Aorta (tissue), 5 donors: ENCODE data around the gene IPO13. TPM values are rescaled to one million over a fixed set of nuclear protein-coding genes. Genes with fewer than 3 reads are reported as not detected.
A peak's percentile ranks its signal among the peaks of the same experiment; 100 is the strongest.

Experiments
- ATAC-seq: fragments of 200-7000 bp; cut with Tn5 transposase; one replicate; pipeline ENCODE4 v1.9.1; 2022; ENCODE audit warnings: moderate library complexity; ENCODE audit not compliant: low FRiP score
- DNase-seq, 2 donors: peaks; one replicate each; pipeline ENCODE4 v3.0.0-alpha.2; 2020
- H3K27ac ChIP-seq, 2 donors: one replicate each; pipeline ENCODE4 v1.5.1; 2013; ENCODE audit warnings: low read length in 2 of 2, mild to moderate bottlenecking in 2 of 2, moderate library complexity in 2 of 2, control low read depth in 1 of 2, inconsistent platforms in 1 of 2, low read depth in 1 of 2
- H3K27me3 ChIP-seq, 2 donors: one replicate each; pipeline ENCODE4 v1.6.1; 2013; ENCODE audit warnings: control low read depth in 1 of 2, low read length in 1 of 2, mild to moderate bottlenecking in 1 of 2, moderate library complexity in 1 of 2; ENCODE audit not compliant: insufficient read depth in 2 of 2, control insufficient read depth in 1 of 2
- H3K36me3 ChIP-seq, 2 donors: one replicate each; pipeline ENCODE4 v1.6.1; 2013; ENCODE audit warnings: control low read depth in 1 of 2, low read length in 1 of 2, mild to moderate bottlenecking in 1 of 2; ENCODE audit not compliant: insufficient read depth in 2 of 2, control insufficient read depth in 1 of 2
- H3K4me1 ChIP-seq, 2 donors: one replicate each; pipeline ENCODE4 v1.6.1; 2013; ENCODE audit warnings: low read length in 2 of 2, control low read depth in 1 of 2, mild to moderate bottlenecking in 1 of 2, moderate library complexity in 1 of 2; ENCODE audit not compliant: insufficient read depth in 2 of 2, control insufficient read depth in 1 of 2
- H3K4me3 ChIP-seq, 2 donors: one replicate each; pipeline ENCODE4 v1.5.1; 2013; ENCODE audit warnings: low read length in 2 of 2, control low read depth in 1 of 2, mild to moderate bottlenecking in 1 of 2
- H3K9me3 ChIP-seq: one replicate; pipeline ENCODE4 v1.6.1; 2013; ENCODE audit warnings: mild to moderate bottlenecking, low read length; ENCODE audit not compliant: control insufficient read depth
- whole genome bisulfite sequencing, 2 donors: extraction: QIAGEN DNeasy Blood & Tissue Kit; methylation state at CpG; one replicate each; pipeline ENCODE4 v1.1.7; 2013; 5-methylcytosine and 5-hydroxymethylcytosine counted together
- intact Hi-C, 2 donors: fragments of 100-400 bp; cut with DNase I; formaldehyde crosslinking; loops; one replicate each; pipeline versions ENCODE4 v1.14.2 to v1.15.0; 2022
- polyA plus RNA-seq, 2 donors: library from polyadenylated mRNA; stranded (reverse); fragments of 200-250 nt; gene quantifications; one replicate each; pipeline ENCODE4 v1.2.3, GENCODE V29; 2013
- total RNA-seq, 2 donors: library from RNA; stranded (reverse); fragmentation: NEBNext Ultra II Directional; extraction: Animal tissue kit (Norgen Biotek cat#: 25700); gene quantifications; one replicate each; pipeline ENCODE4 v1.2.1, GENCODE V29; 2021
- donor health status: healthy with polysubstance abuse.
- donor health status: Bipolar disorder and iron deficiency.
- donor health status: DM: no; HTN: no; CAD: no.
- donor health status: DM: no; HTN: no; CAD: no.
- donor health status: DM: yes; HTN: yes; CAD: no.

Gene IPO13
- total and polyA plus RNA-seq, 4 donors, result 9.8 to 29.2 (median 20.9) TPM

GRCh38 chr1:43961692-43962091 lies 14.9 kb downstream of the IPO13 start:
- ATAC-seq (no peak), DNase-seq (no peak)
- Histone ChIP-seq H3K27ac (no peak overlapping the region), H3K9me3 (no peaks in the 10 kb centered on the region), H3K36me3 (peaks cover 0 to 23% of the 10 kb centered on the region in 2 donors), H3K27me3 (no peaks in the 10 kb centered on the region), H3K4me3 (no peak overlapping the region), H3K4me1 (no peaks in the 10 kb centered on the region)
- WGBS, 2 donors, result 76 to 81% methylated on average over 3 of the region's 3 CpGs
- intact Hi-C loops, result no loop called here

- ATAC-seq, result no peak
- peaks cover 0 to 21% of the 10 kb centered on the region in 2 donors for H3K36me3 ChIP-seq
- no peaks in the 10 kb centered on the region for H3K9me3 ChIP-seq
Observed at GRCh38 chr1:43962324-43962723, 15.6 kb downstream of the IPO13 start.

GRCh38 chr1:43963006-43963405 lies 16.3 kb downstream of the IPO13 start:
- WGBS, 2 donors, result 92 to 97% methylated on average over 3 of the region's 3 CpGs
- no peaks in the 10 kb centered on the region for H3K4me1 ChIP-seq
- H3K27ac ChIP-seq, result no peak overlapping the region
- intact Hi-C loops, result no loop called here
- ATAC-seq (no peak), DNase-seq (no peak)
- H3K9me3 ChIP-seq, result no peaks in the 10 kb centered on the region
- peaks cover 0 to 14% of the 10 kb centered on the region in 2 donors for H3K36me3 ChIP-seq
- no peak overlapping the region for H3K4me3 ChIP-seq
- H3K27me3 ChIP-seq, result no peaks in the 10 kb centered on the region

More at GRCh38 chr1:43962324-43962723, 15.6 kb downstream of the IPO13 start:
- DNase-seq, result no peak
- H3K27ac ChIP-seq, result no peak overlapping the region
- H3K27me3 ChIP-seq, result no peaks in the 10 kb centered on the region
- 76 to 84% methylated on average over 2 of the region's 2 CpGs for WGBS, 2 donors
- H3K4me1 ChIP-seq, result no peaks in the 10 kb centered on the region
- H3K4me3 ChIP-seq, result no peak overlapping the region
- intact Hi-C loops, result no loop called here

- 52 to 59% methylated on average over 5 of the region's 5 CpGs for WGBS, 2 donors
- no peaks in the 10 kb centered on the region for H3K9me3 ChIP-seq
- H3K4me1 ChIP-seq, result no peaks in the 10 kb centered on the region
- no peaks in the 10 kb centered on the region for H3K27me3 ChIP-seq
- H3K27ac ChIP-seq, result no peak overlapping the region
- DNase-seq, result no peak
- peaks cover 0 to 10% of the 10 kb centered on the region in 2 donors for H3K36me3 ChIP-seq
- no peak overlapping the region for H3K4me3 ChIP-seq
- ATAC-seq, result no peak
- intact Hi-C loops, result no loop called here
Observed at GRCh38 chr1:43963890-43964289, 17.1 kb downstream of the IPO13 start.

GRCh38 chr1:43965316-43965715 lies 18.6 kb downstream of the IPO13 start:
- Histone ChIP-seq H3K27me3 (no peaks in the 10 kb centered on the region), H3K4me1 (no peaks in the 10 kb centered on the region), H3K4me3 (no peak overlapping the region), H3K36me3 (peaks cover 0 to 4% of the 10 kb centered on the region in 2 donors), H3K9me3 (no peaks in the 10 kb centered on the region), H3K27ac (no peak overlapping the region)
- DNase-seq (no peak), ATAC-seq (no peak)
- WGBS, 2 donors, result 93 to 94% methylated on average over 3 of the region's 3 CpGs
- intact Hi-C loops, result no loop called here

- Histone ChIP-seq H3K27ac (no peak overlapping the region), H3K27me3 (no peaks in the 10 kb centered on the region), H3K4me1 (no peaks in the 10 kb centered on the region), H3K4me3 (no peak overlapping the region), H3K9me3 (no peaks in the 10 kb centered on the region), H3K36me3 (peaks cover 0 to 2% of the 10 kb centered on the region in 2 donors)
- intact Hi-C loops, result no loop called here
- no peak for DNase-seq
- no peak for ATAC-seq
- 83 to 84% methylated on average over 6 of the region's 6 CpGs for WGBS, 2 donors
Observed at GRCh38 chr1:43968348-43968948, 21.7 kb downstream of the IPO13 start.

- no peak overlapping the region for H3K27ac ChIP-seq
- no peaks in the 10 kb centered on the region for H3K9me3 ChIP-seq
- no peak overlapping the region for H3K4me3 ChIP-seq
- H3K36me3 ChIP-seq, result peaks cover 0 to 2% of the 10 kb centered on the region in 2 donors
- DNase-seq, result no peak
- 49 to 52% methylated on average over 7 of the region's 7 CpGs for WGBS, 2 donors
- intact Hi-C loops, result loop anchor here in 1 of 2 donors (1.0 kb wide), 1 partner anchor 23 kb away; the partner anchor contains the start of gene IPO13
- no peaks in the 10 kb centered on the region for H3K4me1 ChIP-seq
- no peaks in the 10 kb centered on the region for H3K27me3 ChIP-seq
- no peak for ATAC-seq
Observed at GRCh38 chr1:43969416-43969745, 22.6 kb downstream of the IPO13 start.

GRCh38 chr1:43969746-43970466 lies 23.2 kb downstream of the IPO13 start, which contains the start of gene DPH2:
Gene DPH2, plus strand, starts transcription at chr1:43970010. Its CDS starts 166 bp downstream, at chr1:43970176.
- no peaks in the 10 kb centered on the region for H3K9me3 ChIP-seq

GRCh38 chr1:43970502-43970901 lies 23.8 kb downstream of the IPO13 start:
- H3K4me1 ChIP-seq, result no peaks in the 10 kb centered on the region
- H3K27ac ChIP-seq, result no peak overlapping the region
- H3K9me3 ChIP-seq, result no peaks in the 10 kb centered on the region
- DNase-seq (no peak), ATAC-seq (no peak)
- no peaks in the 10 kb centered on the region for H3K36me3 ChIP-seq
- H3K4me3 ChIP-seq, result peak overlapping the region; percentile 55 to 60
- intact Hi-C loops, result no loop called here
- no peaks in the 10 kb centered on the region for H3K27me3 ChIP-seq
- 47 to 56% methylated on average over 5 of the region's 5 CpGs for WGBS, 2 donors

More at GRCh38 chr1:43969746-43970466, 23.2 kb downstream of the IPO13 start, which contains the start of gene DPH2:
- Histone ChIP-seq H3K4me3 (peak within 1 kb of the TSS; percentile 55 to 60), H3K4me1 (no peaks in the 10 kb centered on the region), H3K27ac (no peak within 1 kb of the TSS), H3K27me3 (no peaks in the 10 kb centered on the region), H3K36me3 (no peaks in the 10 kb centered on the region)
- intact Hi-C loops, result loop anchor here in 1 of 2 donors (1.0 kb wide), 1 partner anchor 24 kb away; the partner anchor contains the start of gene IPO13
- ATAC-seq (peak; percentile 95), DNase-seq (peak; percentile 99)
- WGBS, 2 donors, result 0 to 1% methylated on average over 46 to 47 of the region's 47 CpGs
